H9 (cell line): ENCODE results near the gene MDFIC2. TPM values are rescaled to one million over a fixed set of nuclear protein-coding genes. Genes with fewer than 3 reads are reported as not detected.

ENCODE experiments used
- DNase-seq: peaks from one replicate; pipeline ENCODE4 v3.0.0-alpha.2; 2017
- H2AFZ ChIP-seq: one replicate; pipeline ENCODE4 v1.6.1; 2013; ENCODE audit warnings: mild to moderate bottlenecking, low read length, control low read depth, moderate library complexity
- H2AK5ac ChIP-seq: 2 replicates; pipeline ENCODE4 v1.6.1; 2013; ENCODE audit warnings: low read length, control low read depth, mixed read lengths; ENCODE audit not compliant: insufficient read length
- H2BK120ac ChIP-seq: one replicate; pipeline ENCODE4 v1.6.1; 2013; ENCODE audit warnings: low read depth, mild to moderate bottlenecking, low read length, control low read depth, inconsistent platforms; ENCODE audit not compliant: poor library complexity, severe bottlenecking
- H2BK12ac ChIP-seq: 2 replicates; pipeline ENCODE4 v1.6.1; 2013; ENCODE audit warnings: low read length, control low read depth, mixed read lengths, low read depth; ENCODE audit not compliant: insufficient read length
- H2BK15ac ChIP-seq: 2 replicates; pipeline ENCODE4 v1.6.1; 2013; ENCODE audit warnings: low read depth, low read length, control low read depth
- H2BK20ac ChIP-seq: one replicate; pipeline ENCODE4 v1.6.1; 2013; ENCODE audit warnings: low read depth, mild to moderate bottlenecking, low read length, control low read depth, inconsistent platforms; ENCODE audit not compliant: poor library complexity, severe bottlenecking
- H2BK5ac ChIP-seq: 2 replicates; pipeline ENCODE4 v1.6.1; 2013; ENCODE audit warnings: low read length, control low read depth, mixed read lengths; ENCODE audit not compliant: insufficient read length
- H3K14ac ChIP-seq: 2 replicates; pipeline ENCODE4 v1.6.1; 2013; ENCODE audit warnings: low read length, control low read depth; ENCODE audit not compliant: insufficient read depth
- H3K18ac ChIP-seq: 2 replicates; pipeline ENCODE4 v1.6.1; 2013; ENCODE audit warnings: low read depth, mild to moderate bottlenecking, mixed read lengths, low read length, control low read depth; ENCODE audit not compliant: insufficient read length
- H3K23ac ChIP-seq: 2 replicates; pipeline ENCODE4 v1.6.1; 2013; ENCODE audit warnings: low read length, control low read depth, mixed read lengths, low read depth; ENCODE audit not compliant: insufficient read length
- H3K23me2 ChIP-seq: 2 replicates; pipeline ENCODE4 v1.6.1; 2013; ENCODE audit warnings: low read depth, mild to moderate bottlenecking, mixed read lengths, low read length, control low read depth; ENCODE audit not compliant: insufficient read length, poor library complexity, severe bottlenecking
- H3K27ac ChIP-seq: 2 replicates; pipeline ENCODE4 v1.5.1; 2013; ENCODE audit warnings: low read length, control low read depth, mixed read lengths, low read depth; ENCODE audit not compliant: insufficient read length
- H3K27me3 ChIP-seq: 2 replicates; pipeline ENCODE4 v1.6.1; 2013; ENCODE audit warnings: low read length, control low read depth, inconsistent platforms; ENCODE audit not compliant: insufficient read depth
- H3K4ac ChIP-seq: 2 replicates; pipeline ENCODE4 v1.6.1; 2013; ENCODE audit warnings: low read depth, mild to moderate bottlenecking, control low read depth, inconsistent platforms, low read length, moderate library complexity
- H3K4me1 ChIP-seq: 2 replicates; pipeline ENCODE4 v1.6.1; 2013; ENCODE audit warnings: low read length, control low read depth, inconsistent platforms; ENCODE audit not compliant: insufficient read depth
- H3K4me2 ChIP-seq: 2 replicates; pipeline ENCODE4 v1.6.1; 2013; ENCODE audit warnings: low read length, control low read depth, mixed read lengths; ENCODE audit not compliant: insufficient read length, insufficient read depth
- H3K56ac ChIP-seq: 2 replicates; pipeline ENCODE4 v1.6.1; 2013; ENCODE audit warnings: low read depth, mild to moderate bottlenecking, mixed read lengths, low read length, control low read depth; ENCODE audit not compliant: insufficient read length
- H3K79me1 ChIP-seq: 2 replicates; pipeline ENCODE4 v1.6.1; 2013; ENCODE audit warnings: low read depth, mild to moderate bottlenecking, moderate library complexity, low read length, control low read depth, inconsistent platforms; ENCODE audit not compliant: insufficient read depth, poor library complexity, severe bottlenecking
- H3K79me2 ChIP-seq: 2 replicates; pipeline ENCODE4 v1.6.1; 2013; ENCODE audit warnings: low read length, control low read depth, inconsistent platforms; ENCODE audit not compliant: insufficient read depth
- H3K9ac ChIP-seq: 2 replicates; pipeline ENCODE4 v1.6.1; 2013; ENCODE audit warnings: low read length, control low read depth, mixed read lengths; ENCODE audit not compliant: insufficient read length; ENCODE audit errors: extremely low read depth
- H3K9me3 ChIP-seq: one replicate; pipeline ENCODE4 v1.6.1; 2013; ENCODE audit warnings: low read depth, low read length, inconsistent platforms; ENCODE audit not compliant: control insufficient read depth
- H3T11ph ChIP-seq: one replicate; pipeline ENCODE4 v1.6.1; 2013; ENCODE audit warnings: mild to moderate bottlenecking, low read length, control low read depth, inconsistent platforms
- H4K20me1 ChIP-seq: one replicate; pipeline ENCODE4 v1.6.1; 2013; ENCODE audit not compliant: control insufficient read depth, insufficient read length, insufficient read depth
- H4K5ac ChIP-seq: 2 replicates; pipeline ENCODE4 v1.6.1; 2013; ENCODE audit warnings: low read depth, mild to moderate bottlenecking, mixed read lengths, low read length, control low read depth; ENCODE audit not compliant: insufficient read length
- H4K8ac ChIP-seq: replicated peaks from 2 replicates; pipeline ENCODE4 v1.6.1; 2013; ENCODE audit warnings: low read length, control low read depth, mixed read lengths, low read depth; ENCODE audit not compliant: insufficient read length
- H4K91ac ChIP-seq: 2 replicates; pipeline ENCODE4 v1.6.1; 2013; ENCODE audit warnings: low read depth, mild to moderate bottlenecking, moderate library complexity, mixed read lengths, low read length, control low read depth; ENCODE audit not compliant: insufficient read length
- H3K27ac Mint-ChIP-seq, 3 experiments: 2 replicates in 2 of 3; 3 replicates in 1 of 3; pipeline ENCODE4 v1.8.0; 2020 to 2021; ENCODE audit warnings: mixed read lengths in 3 of 3, mild to moderate bottlenecking in 1 of 3, moderate library complexity in 1 of 3
- H3K27me3 Mint-ChIP-seq: 2 replicates; pipeline ENCODE4 v1.8.0; 2021; ENCODE audit warnings: low read depth, mild to moderate bottlenecking, moderate library complexity, mixed read lengths
- H3K36me3 Mint-ChIP-seq, 3 experiments: 2 replicates in 2 of 3; 3 replicates in 1 of 3; pipeline ENCODE4 v1.8.0; 2020 to 2021; ENCODE audit warnings: low read depth in 3 of 3, mixed read lengths in 3 of 3; ENCODE audit not compliant: insufficient read depth in 1 of 3
- H3K4me1 Mint-ChIP-seq, 2 experiments: 2 replicates each; pipeline ENCODE4 v1.8.0; 2020; ENCODE audit warnings: mixed read lengths in 2 of 2
- H3K4me3 Mint-ChIP-seq, 2 experiments: 2 replicates in 1 of 2; 3 replicates in 1 of 2; pipeline ENCODE4 v1.8.0; 2020 to 2021; ENCODE audit warnings: mild to moderate bottlenecking in 2 of 2, mixed read lengths in 2 of 2, moderate library complexity in 1 of 2
- H3K9me3 Mint-ChIP-seq, 2 experiments: 2 replicates in 1 of 2; 3 replicates in 1 of 2; pipeline ENCODE4 v1.8.0; 2020; ENCODE audit warnings: mild to moderate bottlenecking in 2 of 2, mixed read lengths in 2 of 2, moderate library complexity in 1 of 2
- CTCF ChIP-seq: fragments of 200-600 bp; sonication (generic); conservative IDR thresholded peaks from 3 replicates; pipeline ENCODE4 v1.8.0; 2021; ENCODE audit warnings: antibody characterized with exemption, mild to moderate bottlenecking
- WGBS: extraction: QIAGEN DNeasy Blood & Tissue Kit; methylation state at CpG from one replicate; pipeline ENCODE4 v1.1.7; 2013; ENCODE audit warnings: missing lambda C conversion rate, low lambda C conversion rate, mixed read lengths; ENCODE audit not compliant: insufficient read length; ENCODE audit errors: extremely low coverage; 5-methylcytosine and 5-hydroxymethylcytosine counted together
- total RNA-seq: library from RNA; stranded (reverse); gene quantifications from 2 replicates; pipeline ENCODE4 v1.2.1, GENCODE V29; 2021

The MDFIC2 gene
- total RNA-seq, 1 experiment from 2014 or later, result not detected

DNA sequence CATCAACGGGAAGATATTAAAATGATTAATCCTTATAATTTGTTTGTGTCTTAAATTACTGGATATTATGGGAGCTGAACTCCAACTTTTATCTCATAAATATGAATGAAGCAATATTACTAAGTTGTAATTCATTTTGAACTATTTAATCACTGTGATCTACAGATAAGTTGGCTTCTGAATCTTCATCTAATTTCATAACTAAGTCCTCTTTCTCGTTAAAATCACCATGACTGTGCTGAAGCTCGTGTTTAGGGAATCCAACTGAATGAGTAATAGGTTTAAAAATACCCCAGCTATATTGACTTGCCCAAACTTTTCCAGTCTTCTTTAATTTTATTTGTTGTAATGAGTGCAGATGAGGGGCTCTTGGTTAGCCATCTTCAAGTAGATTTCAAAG lies 14.1 kb downstream of the MDFIC2 start:
- Histone ChIP-seq H2BK20ac (no peak overlapping the region), H2BK15ac (no peak overlapping the region), H3K79me1 (no peaks in the 10 kb centered on the region), H4K20me1 (no peaks in the 10 kb centered on the region), H3K79me2 (no peaks in the 10 kb centered on the region), H4K8ac (no peak overlapping the region), H2BK5ac (no peak overlapping the region), H3K56ac (no peak overlapping the region), H2BK120ac (no peak overlapping the region), H3K27me3 (no peaks in the 10 kb centered on the region), H3K23ac (no peak overlapping the region), H3K18ac (no peak overlapping the region), H3T11ph (no peak overlapping the region), H3K9ac (no peak overlapping the region), H3K14ac (no peak overlapping the region), H2AFZ (no peak overlapping the region), H3K27ac (no peak overlapping the region), H4K91ac (no peak overlapping the region), H4K5ac (no peak overlapping the region), H3K4me1 (no peaks in the 10 kb centered on the region), H3K9me3 (no peaks in the 10 kb centered on the region), H2AK5ac (no peak overlapping the region), H3K4ac (no peak overlapping the region), H3K4me2 (no peak overlapping the region), H2BK12ac (no peak overlapping the region), H3K23me2 (no peaks in the 10 kb centered on the region)
- H3K4me3 Mint-ChIP-seq, result no peak overlapping the region
- DNase-seq, result no peak
- H3K4me1 Mint-ChIP-seq, result no peaks in the 10 kb centered on the region
- no CpG with 5 or more reads among the region's 3 CpGs for WGBS
- TF ChIP-seq CTCF, result no peak
- no peaks in the 10 kb centered on the region for H3K9me3 Mint-ChIP-seq
- H3K27ac Mint-ChIP-seq, result no peak overlapping the region
- H3K36me3 Mint-ChIP-seq, result no peaks in the 10 kb centered on the region
- H3K27me3 Mint-ChIP-seq, result no peaks in the 10 kb centered on the region
